Ishikawa (cell line): ENCODE data around the gene PIR.

Experiments
- CEBPB ChIP-seq: IDR thresholded peaks from 2 replicates; pipeline ENCODE4 v1.6.1; 2012
- CREB1 ChIP-seq: IDR thresholded peaks from 2 replicates; pipeline ENCODE4 v1.6.1; 2012; ENCODE audit warnings: low read depth
- EGR1 ChIP-seq: IDR thresholded peaks from 2 replicates; pipeline ENCODE4 v1.6.1; 2012
- EP300 ChIP-seq: IDR thresholded peaks from 2 replicates; pipeline ENCODE4 v1.6.1; 2012; ENCODE audit warnings: borderline replicate concordance
- FOXM1 ChIP-seq: IDR thresholded peaks from 2 replicates; pipeline ENCODE4 v1.6.1; 2012; ENCODE audit warnings: low read depth, borderline replicate concordance
- RAD21 ChIP-seq: IDR thresholded peaks from 2 replicates; pipeline ENCODE4 v1.6.1; 2012; ENCODE audit warnings: low read depth
- TAF1 ChIP-seq: IDR thresholded peaks from 2 replicates; pipeline ENCODE4 v1.6.1; 2012; ENCODE audit warnings: low read depth, mild to moderate bottlenecking
- TCF12 ChIP-seq: IDR thresholded peaks from 2 replicates; pipeline ENCODE4 v1.6.1; 2012; ENCODE audit warnings: low read depth
- TEAD4 ChIP-seq: IDR thresholded peaks from 2 replicates; pipeline ENCODE4 v1.6.1; 2012
- YY1 ChIP-seq: IDR thresholded peaks from 2 replicates; pipeline ENCODE4 v1.6.1; 2012; ENCODE audit warnings: low read depth
- TF ChIP-seq, protein P1 (sequence below): IDR thresholded peaks from 2 replicates; pipeline ENCODE4 v1.6.1; 2012; ENCODE audit warnings: low read depth, mild to moderate bottlenecking
- TF ChIP-seq, protein P2 (sequence below): IDR thresholded peaks from 2 replicates; pipeline ENCODE4 v1.6.1; 2012
- TF ChIP-seq, protein P3 (sequence below): IDR thresholded peaks from 2 replicates; pipeline ENCODE4 v1.6.1; 2012

DNA sequence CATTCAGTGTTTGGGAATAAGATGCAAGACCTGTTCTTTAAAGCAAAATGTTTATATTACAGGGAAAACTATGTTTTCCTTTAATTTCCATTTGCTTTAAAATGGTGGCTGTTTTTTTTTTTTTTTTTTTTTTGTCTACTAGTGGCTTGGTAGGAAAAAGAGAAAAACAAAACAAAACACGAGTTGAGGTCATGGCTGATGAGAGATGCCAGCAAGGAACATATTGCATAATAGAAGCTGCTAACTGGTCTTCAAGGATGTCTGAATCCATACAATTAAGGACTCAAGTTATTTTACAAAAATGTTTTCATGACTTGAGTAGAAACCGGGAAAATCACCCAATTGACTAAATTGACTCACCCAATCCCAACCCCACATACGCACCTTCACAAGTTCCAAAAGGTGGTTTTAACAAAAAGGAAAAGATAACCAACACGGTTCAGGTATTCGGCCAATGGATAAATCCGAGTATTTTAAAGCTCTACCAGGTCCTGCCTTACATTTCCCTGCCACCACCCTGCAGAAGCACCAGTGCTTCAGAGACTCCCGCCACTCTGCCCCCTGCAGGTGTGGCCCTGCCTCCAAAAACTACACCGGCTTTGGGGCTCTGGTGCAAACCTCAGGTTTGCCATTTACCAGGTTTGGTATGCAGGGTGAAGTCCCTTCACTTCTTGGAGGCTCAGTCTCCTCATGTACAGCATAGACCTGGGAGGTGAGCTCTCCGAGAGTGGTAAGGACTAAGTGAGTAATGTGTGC, 27.1 kb downstream of the PIR start:
- TF ChIP-seq EP300: no peak
- TF ChIP-seq RAD21: no peak
- TF ChIP-seq, protein P1, sequence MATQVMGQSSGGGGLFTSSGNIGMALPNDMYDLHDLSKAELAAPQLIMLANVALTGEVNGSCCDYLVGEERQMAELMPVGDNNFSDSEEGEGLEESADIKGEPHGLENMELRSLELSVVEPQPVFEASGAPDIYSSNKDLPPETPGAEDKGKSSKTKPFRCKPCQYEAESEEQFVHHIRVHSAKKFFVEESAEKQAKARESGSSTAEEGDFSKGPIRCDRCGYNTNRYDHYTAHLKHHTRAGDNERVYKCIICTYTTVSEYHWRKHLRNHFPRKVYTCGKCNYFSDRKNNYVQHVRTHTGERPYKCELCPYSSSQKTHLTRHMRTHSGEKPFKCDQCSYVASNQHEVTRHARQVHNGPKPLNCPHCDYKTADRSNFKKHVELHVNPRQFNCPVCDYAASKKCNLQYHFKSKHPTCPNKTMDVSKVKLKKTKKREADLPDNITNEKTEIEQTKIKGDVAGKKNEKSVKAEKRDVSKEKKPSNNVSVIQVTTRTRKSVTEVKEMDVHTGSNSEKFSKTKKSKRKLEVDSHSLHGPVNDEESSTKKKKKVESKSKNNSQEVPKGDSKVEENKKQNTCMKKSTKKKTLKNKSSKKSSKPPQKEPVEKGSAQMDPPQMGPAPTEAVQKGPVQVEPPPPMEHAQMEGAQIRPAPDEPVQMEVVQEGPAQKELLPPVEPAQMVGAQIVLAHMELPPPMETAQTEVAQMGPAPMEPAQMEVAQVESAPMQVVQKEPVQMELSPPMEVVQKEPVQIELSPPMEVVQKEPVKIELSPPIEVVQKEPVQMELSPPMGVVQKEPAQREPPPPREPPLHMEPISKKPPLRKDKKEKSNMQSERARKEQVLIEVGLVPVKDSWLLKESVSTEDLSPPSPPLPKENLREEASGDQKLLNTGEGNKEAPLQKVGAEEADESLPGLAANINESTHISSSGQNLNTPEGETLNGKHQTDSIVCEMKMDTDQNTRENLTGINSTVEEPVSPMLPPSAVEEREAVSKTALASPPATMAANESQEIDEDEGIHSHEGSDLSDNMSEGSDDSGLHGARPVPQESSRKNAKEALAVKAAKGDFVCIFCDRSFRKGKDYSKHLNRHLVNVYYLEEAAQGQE: no peak
- TF ChIP-seq CEBPB: no peak
- no peak for TF ChIP-seq FOXM1
- no peak for TF ChIP-seq TEAD4
- no peak for TF ChIP-seq CREB1
- no peak for TF ChIP-seq TAF1
- TF ChIP-seq, protein P2, sequence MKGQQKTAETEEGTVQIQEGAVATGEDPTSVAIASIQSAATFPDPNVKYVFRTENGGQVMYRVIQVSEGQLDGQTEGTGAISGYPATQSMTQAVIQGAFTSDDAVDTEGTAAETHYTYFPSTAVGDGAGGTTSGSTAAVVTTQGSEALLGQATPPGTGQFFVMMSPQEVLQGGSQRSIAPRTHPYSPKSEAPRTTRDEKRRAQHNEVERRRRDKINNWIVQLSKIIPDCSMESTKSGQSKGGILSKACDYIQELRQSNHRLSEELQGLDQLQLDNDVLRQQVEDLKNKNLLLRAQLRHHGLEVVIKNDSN: no peak
- TF ChIP-seq YY1: no peak
- TF ChIP-seq EGR1: no peak
- TF ChIP-seq, protein P3, sequence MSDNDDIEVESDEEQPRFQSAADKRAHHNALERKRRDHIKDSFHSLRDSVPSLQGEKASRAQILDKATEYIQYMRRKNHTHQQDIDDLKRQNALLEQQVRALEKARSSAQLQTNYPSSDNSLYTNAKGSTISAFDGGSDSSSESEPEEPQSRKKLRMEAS: no peak
- no peak for TF ChIP-seq TCF12
